ENCODE measurements around the gene JPH3. TPM values are rescaled to one million over a fixed set of nuclear protein-coding genes. Genes with fewer than 3 reads are reported as not detected.
A peak's percentile ranks its signal among the peaks of the same experiment; 100 is the strongest.

JPH3 gene
- total RNA-seq, 6 experiments from 2014 or later, result 0.07 to 0.12 TPM; not detected in 4

GRCh38 chr16:87561200-87562105 lies 40.9 kb upstream of the JPH3 start:
- Histone ChIP-seq H3K4me1 (peaks cover 0 to 15% (median 5%) of the 10 kb centered on the region in 4 donors), H3K27ac (no peak overlapping the region), H3K4me3 (no peak overlapping the region), H3K27me3 (no peaks in the 10 kb centered on the region), H3K9me3 (no peaks in the 10 kb centered on the region), H3K36me3 (no peaks in the 10 kb centered on the region)
- intact Hi-C loops (cut with DNase I), result loop anchor here in 1 of 2 donors (10.0 kb wide), 1 partner anchor 147 kb away; no protein-coding TSS in a partner anchor
- ATAC-seq (peak in 1 of 4 donors; percentile 12), DNase-seq (no peak)
- no peak for TF ChIP-seq CTCF (IDR thresholded peaks at IDR 0.05)
- TF ChIP-seq POLR2A (IDR thresholded peaks at IDR 0.05), result no peak
- WGBS (ENCODE audit: insufficient coverage, low coverage, low lambda C conversion rate, missing lambda C conversion rate), result 88% methylated on average over 15 of the region's 29 CpGs

GRCh38 chr16:87562201-87562600 lies 40.1 kb upstream of the JPH3 start:
- no peak for DNase-seq
- Histone ChIP-seq H3K27ac (no peak overlapping the region), H3K27me3 (no peaks in the 10 kb centered on the region), H3K4me1 (peaks cover 0 to 8% (median 1%) of the 10 kb centered on the region in 4 donors), H3K36me3 (no peaks in the 10 kb centered on the region), H3K9me3 (no peaks in the 10 kb centered on the region), H3K4me3 (no peak overlapping the region)
- intact Hi-C loops (cut with DNase I), result loop anchor here in 1 of 2 donors (10.0 kb wide), 1 partner anchor 147 kb away; no protein-coding TSS in a partner anchor
- TF ChIP-seq POLR2A (IDR thresholded peaks at IDR 0.05), result no peak
- 70% methylated on average over 2 of the region's 12 CpGs for WGBS (ENCODE audit: insufficient coverage, low coverage, low lambda C conversion rate, missing lambda C conversion rate)
- ATAC-seq, result no peak

GRCh38 chr16:87563022-87563421 lies 39.3 kb upstream of the JPH3 start:
- no peak overlapping the region for H3K27ac ChIP-seq
- no peaks in the 10 kb centered on the region for H3K4me1 ChIP-seq
- intact Hi-C loops (cut with DNase I), result loop anchor here in 1 of 2 donors (10.0 kb wide), 1 partner anchor 148 kb away; no protein-coding TSS in a partner anchor
- H3K9me3 ChIP-seq, result no peaks in the 10 kb centered on the region
- H3K4me3 ChIP-seq, result no peak overlapping the region
- H3K36me3 ChIP-seq, result no peaks in the 10 kb centered on the region
- TF ChIP-seq POLR2A (IDR thresholded peaks at IDR 0.05) (no peak), CTCF (IDR thresholded peaks at IDR 0.05) (no peak)
- DNase-seq, result no peak
- ATAC-seq, result no peak
- WGBS (ENCODE audit: insufficient coverage, low coverage, low lambda C conversion rate, missing lambda C conversion rate), result 63% methylated on average over 2 of the region's 6 CpGs
- no peaks in the 10 kb centered on the region for H3K27me3 ChIP-seq

- H3K27ac ChIP-seq, result no peak overlapping the region
- no peaks in the 10 kb centered on the region for H3K27me3 ChIP-seq
- H3K4me3 ChIP-seq, result no peak overlapping the region
- no peaks in the 10 kb centered on the region for H3K36me3 ChIP-seq
- ATAC-seq (no peak), DNase-seq (no peak)
- WGBS (ENCODE audit: insufficient coverage, low coverage, low lambda C conversion rate, missing lambda C conversion rate), result 74% methylated on average over 36 of the region's 44 CpGs
- H3K9me3 ChIP-seq, result no peaks in the 10 kb centered on the region
- no peak for TF ChIP-seq CTCF (IDR thresholded peaks at IDR 0.05)
- no peak for TF ChIP-seq POLR2A (IDR thresholded peaks at IDR 0.05)
- intact Hi-C loops (cut with DNase I), result loop anchor here in 1 of 2 donors (10.0 kb wide), 1 partner anchor 149 kb away; no protein-coding TSS in a partner anchor
- H3K4me1 ChIP-seq, result no peaks in the 10 kb centered on the region
These were observed 38.4 kb upstream of the JPH3 start for GRCh38 chr16:87563714-87564523.
